ENCODE data around the gene OIT3.

The OIT3 gene

GRCh38 chr10:72951760-72952159 is 58.2 kb downstream of the OIT3 start:
- DNase-seq (ENCODE audit: low read depth in 2 of 3, low spot score in 1 of 3) = no peak

- DNase-seq (ENCODE audit: low read depth in 2 of 3, low spot score in 1 of 3) = no peak
Measured at GRCh38 chr10:72952189-72952588, 58.6 kb downstream of the OIT3 start.

- DNase-seq (ENCODE audit: low read depth in 2 of 3, low spot score in 1 of 3) = no peak
Measured at GRCh38 chr10:72952642-72953158, 59.2 kb downstream of the OIT3 start.

GRCh38 chr10:72953687-72954086 is 60.1 kb downstream of the OIT3 start:
- no peak for DNase-seq (ENCODE audit: low read depth in 2 of 3, low spot score in 1 of 3)

GRCh38 chr10:72954230-72954595 is 60.7 kb downstream of the OIT3 start:
- no peak for DNase-seq (ENCODE audit: low read depth in 2 of 3, low spot score in 1 of 3)

- no peak for DNase-seq (ENCODE audit: low read depth in 2 of 3, low spot score in 1 of 3)
Measured at GRCh38 chr10:72954596-72955554, 61.3 kb downstream of the OIT3 start, which contains the start of gene PLA2G12B. Gene PLA2G12B, minus strand, starts transcription at chr10:72954806. Its CDS starts 121 bp downstream, at chr10:72954685.

- no peak for DNase-seq (ENCODE audit: low read depth in 2 of 3, low spot score in 1 of 3)
Measured at GRCh38 chr10:72956001-72956400, 62.5 kb downstream of the OIT3 start.

- DNase-seq (ENCODE audit: low read depth in 2 of 3, low spot score in 1 of 3) = no peak
Measured at GRCh38 chr10:72976886-72977285, 83.3 kb downstream of the OIT3 start.

- DNase-seq (ENCODE audit: low read depth in 2 of 3, low spot score in 1 of 3) = no peak
Measured at GRCh38 chr10:72979709-72980108, 86.2 kb downstream of the OIT3 start.

- no peak for DNase-seq (ENCODE audit: low read depth in 2 of 3, low spot score in 1 of 3)
Measured at GRCh38 chr10:72980348-72980747, 86.8 kb downstream of the OIT3 start.

- no peak for DNase-seq (ENCODE audit: low read depth in 2 of 3, low spot score in 1 of 3)
Measured at GRCh38 chr10:72981028-72981881, 87.7 kb downstream of the OIT3 start.

- DNase-seq (ENCODE audit: low read depth in 2 of 3, low spot score in 1 of 3) = no peak
Measured at GRCh38 chr10:72981882-72982529, 88.5 kb downstream of the OIT3 start.

All from stimulated activated CD4-positive, alpha-beta T cell treated with anti-CD3 and anti-CD28 coated beads, Interleukin-12 subunit alpha, Interleukin-12 subunit beta, amount 100 ng/mL, for 48 hours (primary cell).